HepG2 (cell line): ENCODE data around the gene PARP8. TPM values are rescaled to one million over a fixed set of nuclear protein-coding genes. Genes with fewer than 3 reads are reported as not detected.

Experiments
- ATAC-seq: fragments of 200-7000 bp; cut with Tn5 transposase; 3 replicates; pipeline ENCODE4 v1.9.1; 2020; ENCODE audit warnings: mild to moderate bottlenecking, moderate library complexity
- BruUV-seq: library from RNA; stranded (reverse); fragments of 400-500 nt; replicated peaks from 2 replicates; lab custom pipeline; 2021; lab: Mats Ljungman, UMichigan
- CTCF ChIA-PET: fragments of 300-600 bp; formaldehyde crosslinking; extraction: SDS; loops from one replicate; lab custom pipeline; 2021; ENCODE audit warnings: low total read pairs, inconsistent platforms, low intra/inter-chr PET ratio; lab: Yijun Ruan, JAX
- POLR2A ChIA-PET: fragments of 350-600 bp; sonication (Branson Sonifier 250); formaldehyde crosslinking; loops from one replicate; lab custom pipeline; 2020; ENCODE audit warnings: antibody characterized with exemption, inconsistent platforms; lab: Yijun Ruan, JAX
- DNase-seq: peaks from one replicate; pipeline ENCODE4 v3.0.0-alpha.2; 2015; ENCODE audit warnings: low spot score
- FAIRE-seq: peaks from 3 replicates; lab custom pipeline; 2011; peaks lifted over from hg19 to GRCh38; lab: Jason Lieb, UNC
- H2AFZ ChIP-seq: one replicate; pipeline ENCODE4 v1.6.1; 2011; ENCODE audit warnings: low read length, inconsistent platforms
- H3K27ac ChIP-seq: fragments of 300-600 bp; 3 replicates; pipeline ENCODE4 v1.8.0; 2011; ENCODE audit warnings: mixed run types, mild to moderate bottlenecking, mixed read lengths, low read length, inconsistent platforms; ENCODE audit not compliant: insufficient read depth; ENCODE audit errors: extremely low read length
- H3K27me3 ChIP-seq, 2 experiments: fragments of 200-600 bp in 1 of 2; 2 replicates in 1 of 2; 3 replicates in 1 of 2; pipeline versions ENCODE4 v1.6.0 to v1.8.0; 2011; ENCODE audit warnings: low read length in 2 of 2, mild to moderate bottlenecking in 2 of 2, moderate library complexity in 2 of 2, inconsistent platforms in 1 of 2; ENCODE audit not compliant: insufficient read depth in 2 of 2, control insufficient read depth in 1 of 2
- H3K36me3 ChIP-seq, 2 experiments: fragments of 200-600 bp in 1 of 2; replicated peaks in 1 of 2; 2 replicates in 1 of 2; 3 replicates in 1 of 2; pipeline versions ENCODE4 v1.5.1 to v1.8.0; 2011; ENCODE audit warnings: low read length in 2 of 2, inconsistent platforms in 1 of 2; ENCODE audit not compliant: insufficient read depth in 2 of 2, control insufficient read depth in 1 of 2
- H3K4me1 ChIP-seq: 2 replicates; pipeline ENCODE4 v1.5.1; 2012; ENCODE audit warnings: low read length, inconsistent platforms; ENCODE audit not compliant: insufficient read depth
- H3K4me2 ChIP-seq: 2 replicates; pipeline ENCODE4 v1.6.0; 2011; ENCODE audit warnings: low read depth, low read length, inconsistent platforms
- H3K4me3 ChIP-seq, 3 experiments: fragments of 200-600 bp in 1 of 3; sonication (generic), shearing (Covaris generic) in 1 of 3; replicated peaks in 1 of 3; 2 replicates each; pipeline ENCODE4 v1.5.1; 2011 to 2016; ENCODE audit warnings: low read length in 3 of 3, inconsistent platforms in 2 of 3, low read depth in 2 of 3, mild to moderate bottlenecking in 2 of 3, control low read depth in 1 of 3, mixed read lengths in 1 of 3; ENCODE audit not compliant: insufficient read depth in 1 of 3
- H3K79me2 ChIP-seq: one replicate; pipeline ENCODE4 v1.6.1; 2011; ENCODE audit warnings: low read length, inconsistent platforms; ENCODE audit not compliant: insufficient read depth
- H3K9ac ChIP-seq: 2 replicates; pipeline ENCODE4 v1.6.0; 2011; ENCODE audit warnings: mild to moderate bottlenecking, low read depth, low read length, inconsistent platforms; ENCODE audit not compliant: insufficient read depth
- H3K9me3 ChIP-seq: 2 replicates; pipeline ENCODE4 v1.5.1; 2012; ENCODE audit warnings: mild to moderate bottlenecking, low read length
- H4K20me1 ChIP-seq: 2 replicates; pipeline ENCODE4 v1.6.0; 2011; ENCODE audit warnings: inconsistent platforms, mild to moderate bottlenecking, low read length, moderate library complexity; ENCODE audit not compliant: insufficient read depth
- CEBPG ChIP-seq: IDR thresholded peaks from 2 replicates; pipeline ENCODE4 v1.6.1; 2016
- GZF1 ChIP-seq: sonication (generic); formaldehyde crosslinking; IDR thresholded peaks from 2 replicates; pipeline ENCODE4 v1.5.1; 2020; ENCODE audit warnings: mild to moderate bottlenecking, missing genetic modification reagents
- MAF1 ChIP-seq: sonication (generic); formaldehyde crosslinking; IDR thresholded peaks from 2 replicates; pipeline ENCODE4 v1.5.0; 2020; ENCODE audit warnings: missing genetic modification reagents, borderline replicate concordance
- MTF2 ChIP-seq: sonication (generic); formaldehyde crosslinking; IDR thresholded peaks from 2 replicates; pipeline ENCODE4 v1.5.0; 2020; ENCODE audit warnings: missing genetic modification reagents, borderline replicate concordance
- MXD4 ChIP-seq: IDR thresholded peaks from 2 replicates; pipeline ENCODE4 v1.6.1; 2016; ENCODE audit warnings: mild to moderate bottlenecking, missing biosample characterization, missing genetic modification reagents
- SIN3A ChIP-seq: IDR thresholded peaks from 2 replicates; pipeline ENCODE4 v1.6.1; 2011; ENCODE audit warnings: low read depth, mild to moderate bottlenecking, control low read depth, low read length, borderline replicate concordance
- SOX6 ChIP-seq, 2 experiments: fragments of 450-650 bp in 1 of 2; sonication (generic) in 1 of 2; formaldehyde crosslinking in 1 of 2; IDR thresholded peaks; 2 replicates each; pipeline versions ENCODE4 v1.4.0 to v1.6.1; 2017 to 2020; ENCODE audit warnings: antibody characterized with exemption in 1 of 2, mild to moderate bottlenecking in 1 of 2, missing genetic modification reagents in 1 of 2
- SRSF4 ChIP-seq: fragments of 200-400 bp; formaldehyde crosslinking; IDR thresholded peaks from one replicate; pipeline ENCODE4 v1.6.1; 2018; ENCODE audit warnings: mild to moderate bottlenecking, low read depth, low read length, moderate library complexity; ENCODE audit not compliant: poor library complexity, severe bottlenecking
- ZNF556 ChIP-seq: sonication (generic); formaldehyde crosslinking; IDR thresholded peaks from 2 replicates; pipeline ENCODE4 v1.4.0; 2020; ENCODE audit warnings: mild to moderate bottlenecking, missing genetic modification reagents, borderline replicate concordance
- ZNF572 ChIP-seq: sonication (generic); formaldehyde crosslinking; IDR thresholded peaks from 2 replicates; pipeline ENCODE4 v1.5.1; 2020; ENCODE audit warnings: mild to moderate bottlenecking, missing genetic modification reagents
- ZNF713 ChIP-seq: sonication (generic); formaldehyde crosslinking; IDR thresholded peaks from 2 replicates; pipeline ENCODE4 v1.4.0; 2020; ENCODE audit warnings: mild to moderate bottlenecking, missing genetic modification reagents
- WGBS: methylation state at CpG from one replicate; pipeline ENCODE4 v1.1.6; 2017; ENCODE audit warnings: low lambda C conversion rate; 5-methylcytosine and 5-hydroxymethylcytosine counted together
- in situ Hi-C: cut with HindIII; loops from 2 replicates; pipeline ENCODE4 v1.10.0; 2017; ENCODE audit warnings: low pct_unique_long_range_greater_than_20kb; ENCODE audit not compliant: extremely low pct_ligation_motif_present
- intact Hi-C: fragments of 100-400 bp; cut with micrococcal nuclease; formaldehyde crosslinking; loops from one replicate; pipeline ENCODE4 v1.10.0; 2022; ENCODE audit not compliant: unreplicated experiment
- polyA plus RNA-seq, 8 experiments: library from polyadenylated mRNA; depleted of rRNA in 3 of 8; stranded (reverse) in 7 of 8; unstranded in 1 of 8; fragments of >200 nt; fragmentation: Illumina TruSeq in 4 of 8; extraction: Trizol in 4 of 8; gene quantifications; 2 replicates each; pipeline versions ENCODE4 v1.2.1 to v1.2.3, GENCODE V29; 2011 to 2016; ENCODE audit warnings: low read depth in 4 of 8, missing spikeins in 1 of 8, mixed read lengths in 1 of 8; ENCODE audit not compliant: insufficient read depth in 1 of 8
- total RNA-seq, 5 experiments: library from RNA; depleted of rRNA; stranded (reverse); fragments of >200 nt; fragmentation: Illumina TruSeq; extraction: Trizol; gene quantifications; 2 replicates each; pipeline ENCODE4 v1.2.3, GENCODE V29; 2016; ENCODE audit warnings: low read depth in 1 of 5
- TF ChIP-seq, protein P1 (sequence below): sonication (generic); formaldehyde crosslinking; IDR thresholded peaks from 2 replicates; pipeline ENCODE4 v1.4.0; 2020; ENCODE audit warnings: missing genetic modification reagents
- TF ChIP-seq, protein P2 (sequence below): sonication (generic); formaldehyde crosslinking; IDR thresholded peaks from 2 replicates; pipeline ENCODE4 v1.9.0; 2022; ENCODE audit warnings: missing genetic modification reagents, mild to moderate bottlenecking, borderline replicate concordance
- TF ChIP-seq, protein P3 (sequence below): sonication (generic); formaldehyde crosslinking; IDR thresholded peaks from 2 replicates; pipeline ENCODE4 v1.5.1; 2020; ENCODE audit warnings: missing genetic modification reagents, mild to moderate bottlenecking, borderline replicate concordance

PARP8 gene
- total and polyA plus RNA-seq, 2 of the 13 experiments (the other 11 are each of a cell fraction or from before 2014, with no cell fraction given) = 0.11 to 0.29 TPM

DNA sequence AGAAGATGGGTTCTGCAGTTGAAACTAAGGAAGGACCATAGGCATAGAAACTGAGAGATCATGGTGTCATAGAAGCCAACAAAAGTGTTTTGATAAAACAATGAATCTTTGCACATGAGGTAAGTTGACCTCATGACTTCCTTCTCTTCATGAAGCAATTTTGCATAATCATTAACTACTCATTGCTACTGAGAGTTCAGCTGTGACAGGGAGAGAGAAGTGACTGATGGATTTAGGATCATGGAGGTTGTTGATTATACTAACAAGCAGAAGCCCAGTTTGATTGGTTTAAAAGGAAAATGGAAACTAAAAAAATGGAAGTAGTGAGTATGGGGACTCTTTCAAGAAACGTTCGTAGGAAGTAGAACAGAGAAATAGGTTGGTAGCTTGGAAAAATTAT is 51.2 kb downstream of the PARP8 start:
- H3K4me3 ChIP-seq = no peak overlapping the region
- H4K20me1 ChIP-seq = no peaks in the 10 kb centered on the region
- DNase-seq = no peak
- no peak overlapping the region for H3K27ac ChIP-seq
- H3K27me3 ChIP-seq = no peaks in the 10 kb centered on the region; a peak in 1 of 5 replicates
- ChIA-PET POLR2A (no interaction called here), CTCF (no interaction called here)
- H3K9ac ChIP-seq = no peak overlapping the region
- in situ Hi-C loops = no loop called here
- no peak overlapping the region for H3K4me2 ChIP-seq
- no peaks in the 10 kb centered on the region for H3K79me2 ChIP-seq
- no peak overlapping the region for H2AFZ ChIP-seq
- intact Hi-C loops = no loop called here
- no peaks in the 10 kb centered on the region for H3K9me3 ChIP-seq
- no peak for FAIRE-seq
- 17% methylated on average over 2 of the region's 2 CpGs for WGBS
- no peak for TF ChIP-seq SIN3A
- TF ChIP-seq MAF1 (CRISPR knock-in tag) = no peak
- TF ChIP-seq, protein P1, sequence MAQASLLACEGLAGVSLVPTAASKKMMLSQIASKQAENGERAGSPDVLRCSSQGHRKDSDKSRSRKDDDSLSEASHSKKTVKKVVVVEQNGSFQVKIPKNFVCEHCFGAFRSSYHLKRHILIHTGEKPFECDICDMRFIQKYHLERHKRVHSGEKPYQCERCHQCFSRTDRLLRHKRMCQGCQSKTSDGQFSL = no peak
- no peak for TF ChIP-seq ZNF556
- TF ChIP-seq ZNF713 (CRISPR knock-in tag) = no peak
- TF ChIP-seq MTF2 = no peak
- TF ChIP-seq, protein P2, sequence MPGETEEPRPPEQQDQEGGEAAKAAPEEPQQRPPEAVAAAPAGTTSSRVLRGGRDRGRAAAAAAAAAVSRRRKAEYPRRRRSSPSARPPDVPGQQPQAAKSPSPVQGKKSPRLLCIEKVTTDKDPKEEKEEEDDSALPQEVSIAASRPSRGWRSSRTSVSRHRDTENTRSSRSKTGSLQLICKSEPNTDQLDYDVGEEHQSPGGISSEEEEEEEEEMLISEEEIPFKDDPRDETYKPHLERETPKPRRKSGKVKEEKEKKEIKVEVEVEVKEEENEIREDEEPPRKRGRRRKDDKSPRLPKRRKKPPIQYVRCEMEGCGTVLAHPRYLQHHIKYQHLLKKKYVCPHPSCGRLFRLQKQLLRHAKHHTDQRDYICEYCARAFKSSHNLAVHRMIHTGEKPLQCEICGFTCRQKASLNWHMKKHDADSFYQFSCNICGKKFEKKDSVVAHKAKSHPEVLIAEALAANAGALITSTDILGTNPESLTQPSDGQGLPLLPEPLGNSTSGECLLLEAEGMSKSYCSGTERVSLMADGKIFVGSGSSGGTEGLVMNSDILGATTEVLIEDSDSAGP (CRISPR knock-in tag) = no peak
- TF ChIP-seq GZF1 (CRISPR knock-in tag) = no peak
- TF ChIP-seq ZNF572 (CRISPR knock-in tag) = no peak
- TF ChIP-seq MXD4 (CRISPR knock-in tag) = no peak
- TF ChIP-seq SOX6 (IDR thresholded peaks at IDR 0.05) = no peak
- no peak for TF ChIP-seq SOX6 (CRISPR knock-in tag; IDR thresholded peaks at IDR 0.05)
- TF ChIP-seq, protein P3, sequence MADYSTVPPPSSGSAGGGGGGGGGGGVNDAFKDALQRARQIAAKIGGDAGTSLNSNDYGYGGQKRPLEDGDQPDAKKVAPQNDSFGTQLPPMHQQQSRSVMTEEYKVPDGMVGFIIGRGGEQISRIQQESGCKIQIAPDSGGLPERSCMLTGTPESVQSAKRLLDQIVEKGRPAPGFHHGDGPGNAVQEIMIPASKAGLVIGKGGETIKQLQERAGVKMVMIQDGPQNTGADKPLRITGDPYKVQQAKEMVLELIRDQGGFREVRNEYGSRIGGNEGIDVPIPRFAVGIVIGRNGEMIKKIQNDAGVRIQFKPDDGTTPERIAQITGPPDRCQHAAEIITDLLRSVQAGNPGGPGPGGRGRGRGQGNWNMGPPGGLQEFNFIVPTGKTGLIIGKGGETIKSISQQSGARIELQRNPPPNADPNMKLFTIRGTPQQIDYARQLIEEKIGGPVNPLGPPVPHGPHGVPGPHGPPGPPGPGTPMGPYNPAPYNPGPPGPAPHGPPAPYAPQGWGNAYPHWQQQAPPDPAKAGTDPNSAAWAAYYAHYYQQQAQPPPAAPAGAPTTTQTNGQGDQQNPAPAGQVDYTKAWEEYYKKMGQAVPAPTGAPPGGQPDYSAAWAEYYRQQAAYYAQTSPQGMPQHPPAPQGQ (CRISPR knock-in tag) = no peak
- TF ChIP-seq CEBPG = no peak
- TF ChIP-seq SRSF4 = no peak
- no TSS peak for BruUV-seq
- H3K4me1 ChIP-seq = no peaks in the 10 kb centered on the region
- no peaks in the 10 kb centered on the region for H3K36me3 ChIP-seq
- no peak for ATAC-seq
